ENCODE data around the gene TMPRSS11B.
"Not testable (repeated sequence)": the region's sequence is repeated elsewhere in the genome, so short reads cannot be mapped to it uniquely, and the experiment has no call there.

TMPRSS11B gene, protein sequence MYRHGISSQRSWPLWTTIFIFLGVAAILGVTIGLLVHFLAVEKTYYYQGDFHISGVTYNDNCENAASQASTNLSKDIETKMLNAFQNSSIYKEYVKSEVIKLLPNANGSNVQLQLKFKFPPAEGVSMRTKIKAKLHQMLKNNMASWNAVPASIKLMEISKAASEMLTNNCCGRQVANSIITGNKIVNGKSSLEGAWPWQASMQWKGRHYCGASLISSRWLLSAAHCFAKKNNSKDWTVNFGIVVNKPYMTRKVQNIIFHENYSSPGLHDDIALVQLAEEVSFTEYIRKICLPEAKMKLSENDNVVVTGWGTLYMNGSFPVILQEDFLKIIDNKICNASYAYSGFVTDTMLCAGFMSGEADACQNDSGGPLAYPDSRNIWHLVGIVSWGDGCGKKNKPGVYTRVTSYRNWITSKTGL

DNA sequence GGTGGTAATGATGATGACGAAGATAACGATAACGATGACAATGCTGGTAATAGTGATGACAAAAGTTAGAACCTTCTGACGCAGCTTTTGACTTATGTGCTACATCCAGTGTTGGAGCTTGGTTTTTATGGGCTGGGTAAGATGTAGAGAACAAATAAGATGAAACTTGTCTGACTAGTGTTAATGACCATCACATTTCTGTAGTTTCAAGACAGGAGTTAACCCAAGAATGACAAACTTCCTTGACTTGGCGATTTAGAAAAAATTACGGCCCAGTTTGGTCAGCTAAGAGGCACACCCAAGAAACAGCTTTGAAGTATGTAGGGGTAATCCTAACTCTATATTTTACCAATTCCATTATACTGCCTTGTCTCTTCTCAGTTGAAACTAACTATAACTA lies at the start of gene TMPRSS11B:
Gene TMPRSS11B (minus strand): TSS at position 101 of the 400 bp plus-strand sequence. CDS start 136 bp downstream, outside the sequence.
- DNase-seq: no peak

DNA sequence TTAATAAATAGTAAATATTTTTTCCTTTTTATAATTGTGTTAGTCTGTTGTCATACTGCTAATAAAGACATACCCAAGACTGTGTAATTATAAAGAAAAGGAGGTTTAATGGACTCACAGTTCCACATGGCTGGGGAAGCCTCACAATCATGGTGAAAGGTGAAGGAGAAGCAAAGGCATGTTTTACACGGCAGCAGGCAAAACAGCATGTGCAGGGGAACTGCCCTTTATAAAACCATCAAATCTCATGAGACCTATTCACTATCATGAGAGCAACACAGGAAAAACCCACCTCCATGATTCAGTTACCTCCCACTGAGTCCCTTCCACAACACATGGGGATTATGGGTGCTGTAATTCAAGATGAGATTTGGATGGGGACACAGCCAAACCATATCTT lies 45.8 kb upstream of the TMPRSS11B start:
- no peak for DNase-seq

DNA sequence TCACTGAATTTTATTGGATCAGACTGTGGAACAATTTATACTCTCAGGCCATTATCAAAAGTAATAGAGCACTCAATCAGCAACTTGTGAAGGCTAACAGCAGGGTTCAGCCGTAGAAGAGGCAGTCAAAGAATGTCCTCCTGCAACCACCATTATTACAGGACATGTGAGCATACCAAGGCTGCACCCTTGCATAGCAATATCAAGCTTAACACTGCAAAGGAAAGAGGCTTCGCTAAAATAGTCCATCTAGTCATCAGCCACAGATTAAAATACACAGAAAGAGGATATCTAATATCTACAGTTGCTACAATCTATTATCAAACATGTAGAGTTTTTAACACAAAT lies 42.9 kb upstream of the TMPRSS11B start:
- DNase-seq: no peak

DNA sequence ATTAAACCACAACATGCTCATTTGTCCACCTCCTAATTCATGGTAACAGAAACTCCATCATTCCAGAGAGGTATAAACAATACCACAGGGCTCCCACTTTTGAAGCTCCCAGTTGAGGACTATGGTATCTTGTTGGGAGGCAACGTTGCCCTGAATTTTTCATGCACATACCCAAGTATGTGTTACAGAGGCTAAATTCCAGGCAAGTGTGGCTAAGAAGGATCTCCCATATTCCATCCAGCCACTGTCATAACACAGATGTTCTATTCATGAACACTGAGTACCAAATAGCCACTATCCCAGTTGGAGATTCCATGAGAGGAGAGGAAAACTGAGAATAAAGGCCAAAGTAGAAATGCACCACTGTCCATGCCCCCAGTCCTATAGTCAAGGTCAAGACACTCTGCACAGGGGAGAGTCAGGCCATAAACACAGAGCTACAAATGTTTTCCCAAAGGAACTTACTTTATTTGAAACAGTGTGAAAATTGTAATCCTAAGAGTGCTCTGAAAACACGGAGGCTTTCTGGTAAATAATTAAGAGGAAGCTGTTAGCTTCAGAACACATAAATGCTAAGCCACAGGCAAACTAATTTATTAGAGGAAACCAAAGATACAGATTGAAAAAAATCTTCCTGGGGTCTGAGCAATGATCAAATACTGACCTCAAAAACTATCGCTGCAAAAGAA lies 42.4 kb upstream of the TMPRSS11B start:
- no peak for DNase-seq

DNA sequence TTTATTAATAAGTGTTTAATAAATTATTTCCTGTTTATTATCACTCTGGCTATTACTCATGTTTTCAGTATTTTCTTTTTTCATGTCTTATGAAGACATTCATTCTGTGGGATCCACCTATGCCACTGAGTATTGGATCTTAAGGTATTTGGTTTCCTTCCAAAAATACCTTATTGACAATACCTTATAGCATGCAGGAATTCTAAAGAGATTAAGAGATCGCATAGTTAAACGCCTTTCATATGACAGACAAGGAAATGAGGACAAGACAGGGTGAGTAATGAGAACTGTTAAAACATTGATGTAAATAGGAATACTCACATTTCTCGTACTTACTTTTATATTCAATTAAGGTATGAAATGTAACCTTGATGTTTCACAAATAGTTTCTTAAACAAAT lies 38.2 kb upstream of the TMPRSS11B start:
- DNase-seq: no peak

DNA sequence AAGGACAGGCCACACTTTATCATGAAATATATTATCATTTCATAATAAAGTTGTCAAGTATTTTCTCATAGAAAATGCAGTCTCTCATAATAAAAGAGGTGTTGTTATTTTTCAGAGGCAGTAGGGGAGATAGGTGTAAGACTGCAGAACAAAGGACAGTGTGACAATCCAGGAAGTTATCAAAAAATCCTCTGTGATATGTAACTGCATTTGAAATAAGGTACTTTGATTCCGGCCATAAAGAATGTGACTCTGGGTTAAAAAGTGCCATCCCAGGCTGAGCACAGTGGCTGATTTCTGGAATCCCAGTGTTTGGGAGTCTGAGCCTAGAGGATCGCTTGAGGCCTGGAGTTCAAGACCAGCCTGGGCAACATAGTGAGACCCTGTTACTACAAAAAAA lies 37.6 kb upstream of the TMPRSS11B start:
- no peak for DNase-seq

DNA sequence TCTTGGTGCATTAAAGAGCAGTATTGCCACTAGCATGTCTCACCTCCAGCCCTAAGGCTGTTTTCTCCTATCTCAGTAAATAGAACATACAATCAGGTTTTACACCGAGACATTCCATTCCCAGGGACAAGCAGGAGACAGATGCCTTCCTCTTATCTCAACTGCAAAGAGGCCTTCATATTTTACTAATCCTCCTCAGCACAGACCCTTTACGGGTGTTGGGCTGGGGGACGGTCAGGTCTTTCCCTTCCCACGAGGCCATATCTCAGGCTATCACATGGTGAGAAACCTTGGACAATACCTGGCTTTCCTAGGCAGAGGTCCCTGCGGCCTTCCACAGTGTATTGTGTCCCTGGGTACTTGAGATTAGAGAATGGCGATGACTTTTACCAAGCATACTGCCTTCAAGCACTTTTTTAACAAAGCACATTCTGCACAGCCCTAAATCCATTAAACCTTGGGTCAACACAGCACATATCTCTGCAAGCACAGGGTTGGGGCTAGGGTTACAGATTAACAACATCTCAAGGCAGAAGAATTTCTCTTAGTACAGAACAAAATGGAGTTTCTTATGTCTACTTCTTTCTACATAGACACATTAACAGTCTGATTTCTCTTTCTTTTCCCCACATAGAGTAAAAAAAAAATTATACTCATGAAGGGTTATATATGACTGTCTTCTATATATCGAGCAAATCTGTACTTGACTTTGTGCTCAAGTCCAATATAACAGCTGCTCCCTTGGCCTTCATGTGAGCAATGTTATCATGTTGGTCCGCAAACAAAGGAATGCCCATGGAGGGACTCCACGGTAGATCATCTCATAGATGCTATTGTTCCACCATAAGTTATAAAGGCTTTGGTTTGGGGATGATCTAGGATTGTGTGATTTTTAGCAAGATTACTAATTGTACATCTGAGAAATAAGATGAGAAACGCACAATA lies 36.6 kb upstream of the TMPRSS11B start:
- DNase-seq: not testable (repeated sequence)

DNA sequence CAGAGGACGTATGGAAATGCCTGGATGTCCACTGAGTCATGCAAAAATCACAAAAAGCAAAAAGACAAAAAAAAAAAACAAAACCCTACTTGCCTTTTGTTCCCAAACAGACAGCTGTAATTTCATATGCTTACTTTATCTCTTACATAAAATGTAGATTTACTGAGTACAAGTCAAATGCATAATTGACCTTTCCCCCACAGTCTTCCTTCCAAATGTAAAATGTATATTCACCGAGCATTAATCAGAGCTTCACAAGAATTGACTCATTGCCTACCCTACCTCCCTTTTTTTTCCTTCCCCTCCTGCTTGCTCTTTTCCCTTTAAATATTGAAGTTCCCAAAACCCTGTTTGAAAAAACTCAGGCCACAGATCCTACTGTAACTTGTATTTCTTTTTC lies 32.5 kb upstream of the TMPRSS11B start:
- DNase-seq: no peak

DNA sequence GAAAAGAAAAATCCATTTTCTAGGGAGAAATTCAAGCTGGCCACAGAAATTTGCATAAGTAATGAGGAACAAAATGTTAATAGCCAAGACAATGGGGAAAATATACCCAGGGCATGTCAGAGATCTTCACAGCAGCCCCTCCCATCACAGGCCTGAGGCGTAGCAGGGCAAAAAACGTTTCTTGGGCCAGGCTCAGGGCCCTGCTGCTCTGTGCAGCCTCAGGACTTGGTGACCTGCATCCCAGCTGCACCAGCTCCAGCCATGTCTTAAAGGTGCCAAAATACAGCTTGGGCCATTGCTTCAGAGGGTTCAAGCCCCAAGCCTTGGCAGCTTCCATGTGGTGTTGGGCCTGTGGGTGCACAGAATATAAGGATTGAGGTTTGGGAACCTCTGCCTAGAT lies 32.1 kb upstream of the TMPRSS11B start:
- no peak for DNase-seq

DNA sequence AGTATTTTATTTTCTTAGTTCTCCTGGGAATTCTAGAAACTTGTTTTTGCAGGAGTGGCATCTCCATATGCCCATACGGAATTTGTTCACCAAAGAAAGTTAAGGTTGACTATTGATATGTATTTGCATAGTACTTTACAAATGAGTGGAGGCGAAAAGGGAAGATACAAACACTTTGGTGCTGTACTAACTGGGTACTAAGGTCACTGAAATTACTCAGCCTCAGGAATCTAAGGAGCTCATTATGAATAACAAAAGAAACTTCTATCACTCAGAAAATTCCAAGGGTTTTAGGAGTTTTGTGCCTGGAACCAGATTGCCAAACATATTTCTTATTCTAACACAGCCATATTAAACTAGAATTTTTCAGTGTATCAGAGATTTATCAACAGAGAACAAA lies 27.4 kb upstream of the TMPRSS11B start:
- no peak for DNase-seq

DNA sequence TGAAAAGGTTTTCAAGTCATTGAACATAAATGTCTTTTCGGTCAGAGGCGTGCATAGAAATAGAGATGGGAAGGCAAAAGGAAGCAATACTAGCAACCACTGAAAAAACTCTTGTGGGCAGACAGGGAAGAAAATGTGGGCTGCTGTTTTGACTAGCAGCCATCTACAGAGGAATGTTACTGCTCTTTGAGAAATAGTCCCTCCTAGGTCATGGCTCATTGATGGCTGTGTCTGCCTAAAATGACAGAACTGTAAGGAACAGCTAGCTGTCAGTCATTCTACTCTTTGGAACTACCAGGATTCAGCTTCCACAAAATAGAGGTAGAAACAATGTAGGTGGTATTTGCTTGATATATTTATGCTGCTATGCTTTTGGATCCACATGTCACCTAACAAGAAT lies 26.9 kb upstream of the TMPRSS11B start:
- no peak for DNase-seq

DNA sequence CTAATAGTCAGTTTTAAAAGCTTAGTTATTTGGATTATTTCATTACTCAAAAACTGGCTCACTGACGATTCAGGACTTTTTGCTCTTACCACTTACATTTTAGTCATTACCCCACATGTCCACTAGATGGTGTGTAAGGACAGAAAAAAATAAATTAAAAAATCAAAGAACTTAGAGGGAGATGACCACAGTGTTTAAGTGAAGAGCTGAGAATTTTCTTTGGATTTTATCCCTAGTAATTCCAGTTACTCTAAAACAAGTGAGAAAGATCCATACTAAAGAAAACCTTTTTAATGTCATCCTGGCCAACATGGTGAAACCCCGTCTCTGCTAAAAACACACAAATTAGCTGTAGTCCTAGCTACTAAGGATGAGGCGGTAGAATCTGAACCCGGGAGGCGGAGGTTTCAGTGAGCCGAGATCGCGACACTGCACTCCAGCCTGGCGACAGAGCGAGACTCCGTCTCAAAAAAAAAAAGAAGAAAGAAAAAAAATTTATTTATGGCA lies 26.4 kb upstream of the TMPRSS11B start:
- DNase-seq: peak; percentile 7 to 74 (median 31)

DNA sequence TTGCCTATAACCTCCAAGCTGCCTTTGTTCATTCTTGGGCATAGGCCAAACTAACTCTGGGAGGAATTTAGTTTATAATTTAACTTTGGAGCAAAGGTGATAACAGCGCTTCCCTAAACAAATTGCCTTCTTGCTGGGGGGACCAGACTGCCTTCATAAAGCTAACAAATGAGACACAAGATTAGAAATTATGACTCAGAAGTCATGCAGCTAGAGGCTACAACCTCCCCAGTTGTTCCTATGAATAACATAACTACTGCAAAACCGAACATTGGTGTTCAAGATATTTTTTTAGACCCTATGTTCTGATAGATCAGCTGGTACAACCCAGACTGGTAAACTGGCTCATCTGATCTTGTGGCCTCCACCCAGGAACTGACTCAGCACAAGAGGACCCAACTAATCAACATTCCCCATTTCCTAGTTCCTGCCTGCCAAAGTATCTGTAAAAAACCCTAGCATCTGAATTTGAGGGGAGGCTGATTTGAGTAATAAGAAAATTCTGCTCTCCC lies 22.0 kb upstream of the TMPRSS11B start:
- no peak for DNase-seq

DNA sequence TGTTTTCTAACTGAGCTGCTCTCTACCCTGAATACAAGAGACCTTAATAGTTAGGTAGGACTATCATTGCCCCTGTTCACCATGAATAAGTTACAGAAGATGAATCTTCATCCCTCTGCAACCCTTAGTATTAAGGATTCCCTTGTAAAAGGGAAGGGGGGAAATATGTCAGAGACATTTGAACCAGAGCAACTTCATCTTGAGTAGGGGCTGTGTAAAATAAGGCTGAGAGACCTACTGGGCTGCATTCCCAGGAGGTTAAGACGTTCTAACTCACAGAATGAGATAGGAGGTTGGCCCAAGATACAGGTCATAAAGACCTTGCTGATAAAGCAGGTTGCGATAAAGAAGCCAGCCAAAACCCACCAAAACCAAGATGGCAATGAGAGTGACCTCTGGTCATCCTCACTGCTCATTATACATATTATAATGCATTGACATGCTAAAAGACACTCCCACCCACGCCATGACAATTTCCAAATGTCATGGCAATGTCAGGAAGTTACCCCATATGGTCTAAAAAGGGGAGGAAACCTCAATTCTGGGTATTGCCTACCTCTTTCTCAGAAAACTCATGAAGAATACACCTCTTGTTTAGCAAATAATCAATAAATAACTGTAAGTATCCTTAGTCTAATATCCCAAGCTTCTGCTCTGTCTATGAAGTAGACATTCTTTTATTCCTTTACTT lies 19.5 kb upstream of the TMPRSS11B start:
- no peak for DNase-seq

DNA sequence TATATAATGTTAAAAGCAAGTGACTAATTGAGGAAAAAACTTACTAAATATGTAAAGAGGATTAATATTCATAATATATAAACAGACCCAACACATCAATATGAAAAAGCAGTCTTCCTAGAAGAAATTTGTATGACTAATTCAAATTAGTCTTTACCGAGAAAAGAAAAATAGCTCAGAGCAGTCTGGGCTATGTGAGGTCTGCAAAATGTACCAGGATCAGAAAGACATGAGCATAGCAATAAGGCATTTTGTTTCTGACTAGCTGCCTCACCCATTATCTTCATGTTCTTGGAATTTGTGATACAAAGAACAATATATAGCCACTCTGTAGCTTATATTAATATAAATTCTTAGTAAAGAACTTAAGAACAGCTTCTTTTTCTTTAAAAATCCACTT lies 13.7 kb upstream of the TMPRSS11B start:
- DNase-seq: no peak

DNA sequence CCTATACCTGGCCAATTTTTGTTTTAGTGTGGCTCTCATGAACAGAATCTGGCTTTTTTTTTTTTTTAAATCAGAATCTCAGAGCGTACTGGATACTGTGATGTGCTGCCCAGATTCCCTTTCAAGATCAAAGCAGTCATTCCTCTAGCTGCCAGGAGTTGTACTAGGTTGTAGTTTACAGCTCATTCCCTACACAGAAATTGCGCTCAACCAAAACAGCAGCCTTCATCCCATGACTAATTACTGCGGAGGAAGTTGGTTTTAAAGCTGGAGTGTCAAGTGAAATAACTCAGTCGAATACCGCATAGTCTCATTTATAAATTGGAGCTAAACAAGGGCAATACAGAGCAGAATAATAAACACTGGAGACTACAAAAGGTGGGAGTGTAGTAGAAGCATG lies 12.2 kb upstream of the TMPRSS11B start:
- no peak for DNase-seq

DNA sequence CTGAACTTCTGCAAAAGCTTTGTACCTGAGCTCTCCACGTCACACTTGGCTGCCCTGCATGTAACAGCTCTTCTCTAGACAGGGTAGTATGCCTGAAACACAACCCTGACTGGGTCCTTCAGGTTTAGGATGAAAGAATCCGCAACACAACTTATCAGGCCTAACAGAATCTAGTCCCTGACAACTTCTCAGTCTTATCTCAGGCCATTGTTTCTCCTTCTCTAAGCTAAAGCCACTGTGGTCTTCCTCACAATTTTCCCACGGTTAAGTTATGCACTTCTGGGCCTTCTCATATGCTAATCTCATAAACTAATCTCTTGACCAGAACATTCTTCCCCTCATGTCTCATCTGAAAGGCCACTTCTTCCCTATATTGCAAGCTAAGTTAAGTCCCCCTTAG lies 10.8 kb upstream of the TMPRSS11B start:
- DNase-seq: no peak

DNA sequence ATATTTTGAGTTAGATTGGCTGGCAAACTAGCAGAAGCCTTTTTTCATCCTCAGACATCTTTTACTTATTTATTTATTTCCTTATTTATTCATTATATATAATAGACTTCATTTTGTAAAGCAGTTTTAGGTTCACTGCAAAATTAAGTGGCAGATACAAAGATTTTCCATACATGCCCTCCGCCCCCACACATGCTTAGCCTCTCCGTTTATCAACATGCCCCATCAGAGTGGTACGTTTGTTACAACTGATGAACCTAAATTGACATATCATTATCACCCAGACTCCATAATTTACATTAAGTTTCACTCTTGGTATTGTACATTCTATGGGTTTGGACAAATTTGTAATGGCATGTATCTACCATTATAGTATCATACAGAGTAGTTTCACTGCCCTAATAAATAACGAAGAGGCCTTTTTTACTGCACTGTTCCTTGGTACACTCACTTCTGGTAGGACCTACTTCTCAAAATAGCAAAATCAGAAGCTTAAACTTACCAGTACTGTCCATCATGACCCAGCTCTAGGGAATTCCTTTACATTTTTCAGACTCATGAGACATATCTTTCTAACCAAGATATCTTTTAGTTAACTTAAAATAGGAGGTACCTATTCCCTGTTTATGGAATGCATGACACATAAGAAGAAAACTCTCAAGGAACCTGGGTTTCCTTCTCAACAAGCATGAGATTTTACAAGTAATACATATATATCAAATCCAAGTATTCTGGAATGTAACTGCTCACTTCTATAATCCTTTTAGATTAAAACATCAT lies 4.8 kb upstream of the TMPRSS11B start:
- DNase-seq: no peak

DNA sequence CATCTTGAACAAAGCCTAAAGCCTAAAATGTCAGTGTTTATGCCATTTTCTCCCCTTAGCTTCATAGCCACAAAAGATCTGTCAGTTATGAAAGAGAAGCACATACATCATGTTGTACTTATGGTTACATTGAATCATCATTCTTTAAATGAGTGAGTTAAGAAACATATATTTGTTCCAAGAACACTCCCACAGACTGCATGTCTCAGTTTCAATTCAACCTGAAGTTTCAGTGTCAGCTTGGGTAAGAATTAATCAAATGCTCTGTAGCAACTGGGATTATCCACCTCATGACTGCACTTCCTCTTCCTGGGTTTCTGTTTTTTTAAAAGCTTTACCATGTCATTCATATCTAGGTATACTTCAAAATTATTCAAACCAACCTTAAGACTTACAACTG lies 3.9 kb upstream of the TMPRSS11B start:
- no peak for DNase-seq

DNA sequence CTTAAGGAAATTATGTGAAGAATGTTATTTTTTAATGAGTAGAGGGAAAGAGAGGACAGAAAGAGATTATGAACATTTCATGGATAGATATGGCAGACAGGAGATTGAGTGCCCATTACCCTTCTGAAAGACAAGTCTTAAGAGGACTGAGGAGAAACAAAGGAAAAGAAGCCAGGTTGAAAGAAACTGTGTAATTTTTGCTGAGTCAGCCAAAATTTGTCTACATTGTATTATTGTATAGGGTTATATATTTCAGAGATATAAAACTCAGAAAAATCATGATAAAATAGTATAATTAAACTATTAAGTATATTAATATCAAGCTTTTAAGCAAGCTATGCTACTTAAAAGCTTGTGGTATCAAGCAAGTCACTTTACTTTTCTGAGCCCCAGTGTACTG lies 4.9 kb downstream of the TMPRSS11B start:
- no peak for DNase-seq

DNA sequence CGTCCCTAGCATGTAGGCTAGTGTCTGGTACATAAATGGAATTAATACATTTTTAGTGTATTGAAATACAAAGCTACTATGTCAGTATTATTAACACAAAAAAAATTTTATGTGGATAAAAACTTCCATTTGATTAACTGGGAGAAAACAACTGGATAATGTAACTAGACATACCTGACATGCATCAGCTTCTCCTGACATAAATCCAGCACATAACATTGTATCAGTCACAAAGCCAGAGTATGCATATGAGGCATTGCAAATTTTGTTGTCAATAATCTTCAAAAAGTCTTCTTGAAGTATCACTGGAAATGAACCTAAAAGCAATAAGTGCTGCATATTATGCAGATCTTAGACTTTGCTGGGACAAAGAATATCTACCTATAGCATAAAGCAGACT lies 16.9 kb downstream of the TMPRSS11B start:
- no peak for DNase-seq

DNA sequence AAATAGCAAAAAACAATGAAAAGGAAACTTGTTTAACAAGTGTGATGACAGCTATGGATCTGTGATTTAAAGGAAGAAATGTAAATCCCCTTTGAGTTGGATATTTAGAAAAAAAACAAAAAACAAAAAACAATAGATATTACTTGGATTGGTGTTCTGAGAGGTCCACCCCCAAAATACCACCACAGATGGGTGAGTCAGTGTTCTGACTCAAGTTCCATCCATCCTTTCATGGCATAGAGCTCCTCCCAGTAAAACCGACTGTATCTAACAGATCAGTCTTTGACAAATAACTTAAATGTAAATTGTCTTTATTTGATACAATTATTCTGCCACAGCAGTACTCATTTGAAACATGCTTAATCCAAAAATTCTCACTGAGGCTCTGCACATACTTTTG lies 27.4 kb downstream of the TMPRSS11B start:
- DNase-seq: no peak
